Stimulated activated CD4-positive, alpha-beta T cell treated with anti-CD3 and anti-CD28 coated beads, Interleukin-4, amount 100 ng/mL, for 1 hour (primary cell): ENCODE data around the gene CCDC88C.
"Not testable (repeated sequence)": the region's sequence is repeated elsewhere in the genome, so short reads cannot be mapped to it uniquely, and the experiment has no call there.

Experiments
- DNase-seq: peaks from one replicate; pipeline ENCODE4 v3.0.0-alpha.2; 2020

Gene CCDC88C

DNA sequence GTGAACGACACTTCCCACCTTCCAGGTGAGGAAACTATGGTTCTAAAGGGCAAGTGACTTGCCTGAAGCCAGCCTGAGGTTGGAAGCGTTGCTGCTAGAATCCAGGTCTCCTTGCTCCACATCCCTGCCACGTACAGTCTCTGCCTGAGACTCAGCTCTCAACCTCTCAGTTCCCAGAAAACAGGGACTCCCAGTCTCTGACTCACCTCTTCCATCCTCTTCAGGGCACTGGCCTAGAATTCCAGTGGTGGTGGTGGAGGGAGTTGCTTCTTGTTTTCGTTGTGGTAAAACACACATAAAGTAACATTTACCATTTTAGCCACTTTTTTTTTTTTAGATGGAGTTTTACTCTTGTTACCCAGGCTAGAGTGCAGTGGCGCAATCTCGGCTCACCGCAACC, 180.4 kb downstream of the CCDC88C start:
- no peak for DNase-seq

DNA sequence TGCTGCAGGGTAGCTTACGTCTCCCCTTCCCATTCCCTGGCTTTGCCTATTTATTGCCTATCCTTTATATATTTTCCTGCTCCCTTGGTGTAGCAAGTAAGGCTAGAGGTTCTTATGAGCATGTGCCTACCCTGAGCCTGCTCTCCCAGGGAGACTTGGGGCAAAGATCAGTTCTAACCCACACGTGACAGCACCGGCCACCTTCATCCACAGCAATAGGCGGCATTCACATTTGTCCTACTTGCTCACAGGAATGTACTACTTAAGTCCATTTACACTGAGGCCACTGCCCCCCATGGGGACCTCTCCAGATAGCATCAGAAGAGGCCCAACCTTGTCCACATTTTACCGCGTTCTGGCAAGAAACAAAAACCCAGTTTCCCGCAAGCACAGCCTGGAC, 181.8 kb downstream of the CCDC88C start:
- no peak for DNase-seq

GRCh38 chr14:91234791-91235114, 182.9 kb downstream of the CCDC88C start:
- no peak for DNase-seq

- no peak for DNase-seq
Measured at GRCh38 chr14:91233936-91234790, 183.5 kb downstream of the CCDC88C start.

DNA sequence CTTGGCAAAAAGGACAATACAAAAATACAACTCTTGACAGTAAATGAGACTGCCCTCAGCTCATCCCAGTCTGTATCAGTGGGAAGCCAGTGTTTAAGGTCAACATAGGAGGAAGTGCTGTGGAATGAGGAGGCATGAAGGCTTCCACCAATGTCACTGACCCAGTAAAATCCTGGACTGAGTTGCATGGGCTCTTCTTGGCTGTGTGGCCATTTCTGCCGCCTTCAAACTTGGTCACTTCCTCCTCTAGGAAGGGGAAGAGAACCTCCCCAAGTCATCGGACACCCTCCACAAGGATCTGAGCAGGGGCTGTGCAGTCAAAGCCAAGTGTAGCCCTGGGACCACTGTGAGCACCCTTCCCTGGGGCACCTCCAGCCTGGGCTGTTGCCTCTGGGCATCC, 185.0 kb downstream of the CCDC88C start:
- DNase-seq = no peak

DNA sequence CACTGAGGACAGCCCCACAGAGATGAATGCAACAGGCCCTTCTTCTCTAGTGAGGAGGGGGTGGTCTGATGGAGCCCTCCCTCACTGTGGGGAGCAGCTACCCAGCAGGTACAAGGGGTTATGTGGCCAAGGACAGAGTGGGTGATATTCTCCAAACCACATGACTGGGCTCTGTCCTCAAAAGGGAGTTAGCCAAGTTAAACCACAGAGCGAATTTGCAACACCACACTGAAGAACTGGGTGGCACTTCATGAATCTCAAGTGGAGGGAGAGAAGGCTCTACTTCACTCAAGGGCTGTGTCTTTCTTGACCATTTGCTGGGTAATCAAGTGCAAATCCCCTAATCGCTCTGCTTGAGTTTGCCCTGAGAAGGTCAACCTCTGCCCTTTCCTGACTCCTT, 185.6 kb downstream of the CCDC88C start:
- no peak for DNase-seq

DNA sequence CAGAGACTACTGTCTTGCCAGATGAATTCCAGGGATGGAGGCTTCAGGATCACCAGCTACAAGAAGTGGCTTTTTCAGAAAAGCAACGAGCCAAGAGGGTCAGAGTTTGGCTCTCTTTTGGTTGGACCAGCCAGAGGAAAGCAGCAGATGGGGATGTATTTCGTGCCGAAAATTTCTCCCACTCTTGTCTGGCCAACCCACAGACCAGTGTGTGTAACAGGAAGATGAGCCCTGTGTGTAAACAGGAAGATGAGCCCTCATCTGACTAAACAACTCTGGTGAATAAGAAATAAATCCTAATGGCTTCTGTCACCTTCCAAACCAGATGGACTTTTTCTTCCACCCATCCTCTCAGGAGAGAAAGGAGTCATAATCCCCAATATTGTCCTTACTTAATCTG, 186.2 kb downstream of the CCDC88C start:
- no peak for DNase-seq

DNA sequence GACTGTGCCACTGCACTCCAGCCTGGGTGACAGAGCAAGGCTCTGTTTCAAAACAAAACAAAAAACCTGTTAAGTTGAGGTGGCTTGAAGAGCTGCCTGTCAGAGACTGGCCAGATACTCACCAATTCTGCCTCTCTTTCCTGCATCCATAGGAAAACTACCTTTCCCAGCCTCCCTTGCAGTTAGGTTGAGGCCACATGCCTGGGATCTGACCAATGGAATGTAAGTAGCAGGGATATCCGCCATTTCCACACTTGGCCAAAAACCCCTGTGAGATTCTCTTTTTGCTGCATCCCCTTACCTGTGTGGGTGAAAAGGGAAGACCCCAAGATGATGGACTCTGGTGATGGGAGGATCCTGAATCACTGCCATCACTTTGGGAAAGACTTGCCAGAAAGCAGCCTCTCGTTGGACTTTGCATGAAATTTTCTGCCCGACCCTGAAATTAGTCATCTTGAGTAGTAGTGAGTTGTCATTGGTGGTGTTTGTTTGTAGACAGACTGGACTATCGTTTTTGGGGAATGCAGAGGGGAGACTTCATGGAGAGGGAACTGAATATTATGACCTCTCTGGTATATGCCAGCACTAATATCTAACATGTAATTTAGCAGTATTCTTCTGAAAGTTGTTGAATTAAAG, 187.1 kb downstream of the CCDC88C start:
- DNase-seq = no peak

- peak; percentile 52 for DNase-seq
Measured at GRCh38 chr14:91229743-91230200, 187.8 kb downstream of the CCDC88C start.

DNA sequence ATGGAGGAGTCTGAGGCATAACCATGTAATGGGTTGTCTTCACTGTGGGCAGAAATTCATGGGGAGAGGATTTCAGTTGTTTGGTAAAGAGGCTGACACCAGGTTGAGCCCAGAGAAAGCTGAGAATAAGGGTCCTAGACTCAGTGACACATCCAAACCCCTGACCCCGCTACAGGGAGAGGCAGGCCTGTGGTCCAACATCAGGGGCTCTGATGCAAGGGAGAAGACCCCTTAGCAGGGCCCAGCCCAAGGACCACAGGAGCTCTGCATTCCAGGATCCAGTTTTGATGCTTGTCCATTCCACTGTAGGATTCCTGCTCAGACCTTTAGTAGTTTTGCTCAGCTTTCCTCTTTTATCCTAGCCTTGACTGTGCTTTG, 188.6 kb downstream of the CCDC88C start:
- DNase-seq = no peak

GRCh38 chr14:91228112-91229004, 189.3 kb downstream of the CCDC88C start:
- peak; percentile 84 for DNase-seq

DNA sequence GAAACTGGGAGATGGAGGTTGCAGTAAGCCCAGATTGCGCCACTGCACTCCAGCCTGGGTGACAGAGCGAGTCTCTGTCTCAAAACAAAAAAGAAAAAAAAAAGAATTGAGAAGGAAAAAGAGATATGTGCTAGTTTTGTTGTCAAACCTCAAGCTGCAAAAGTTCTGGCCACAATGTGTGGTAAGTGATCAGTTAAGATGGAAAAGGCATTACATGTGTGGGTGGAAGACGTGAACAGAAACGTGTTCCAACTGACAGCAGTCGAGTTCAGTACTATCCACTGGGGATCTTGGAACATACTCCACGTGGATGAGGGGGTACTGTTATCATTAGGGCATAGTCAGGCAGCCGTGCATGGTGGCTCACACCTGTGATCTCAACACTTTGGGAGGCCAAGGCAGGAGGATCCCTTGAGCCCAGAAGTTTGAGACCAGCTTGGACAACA, 190.4 kb downstream of the CCDC88C start:
- DNase-seq = no peak

DNA sequence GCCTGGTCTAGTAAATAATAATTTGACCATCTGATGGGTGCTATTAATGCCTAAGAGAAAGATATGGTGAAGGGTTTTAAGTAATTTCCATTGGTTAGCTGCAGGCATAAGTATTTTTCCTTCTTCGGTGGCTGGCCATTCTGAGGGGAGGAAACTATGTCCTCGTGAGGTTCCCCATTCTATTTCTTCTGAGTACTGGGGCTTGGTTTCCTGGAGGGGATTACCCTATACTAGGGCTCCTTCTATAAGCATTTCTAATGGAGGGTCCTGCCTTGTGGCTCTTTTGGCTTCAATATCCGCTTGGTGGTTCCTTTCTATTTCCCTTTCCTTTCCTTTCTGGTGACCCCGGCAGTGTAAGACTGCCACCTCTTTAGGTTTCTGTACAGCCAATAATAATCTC, 191.3 kb downstream of the CCDC88C start:
- not testable (repeated sequence) for DNase-seq

DNA sequence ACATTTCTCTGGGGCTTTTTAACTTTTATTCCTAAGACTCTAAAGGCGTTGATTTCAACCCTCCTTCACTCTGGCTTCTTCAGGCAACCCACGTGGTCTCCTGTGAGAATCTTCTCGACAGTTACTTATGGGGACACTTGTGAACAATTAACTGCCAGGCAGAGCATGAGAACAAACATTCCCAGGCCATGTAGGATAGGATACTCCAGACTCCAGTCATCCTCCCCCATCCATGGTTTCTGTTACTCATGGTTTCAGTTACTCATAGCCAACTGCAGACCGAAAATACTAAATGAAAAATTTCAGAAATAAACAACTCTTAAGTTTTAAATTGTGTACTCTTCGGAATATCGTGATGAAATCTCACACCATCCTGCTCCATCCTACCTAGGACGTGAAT, 192.6 kb downstream of the CCDC88C start:
- DNase-seq = no peak

DNA sequence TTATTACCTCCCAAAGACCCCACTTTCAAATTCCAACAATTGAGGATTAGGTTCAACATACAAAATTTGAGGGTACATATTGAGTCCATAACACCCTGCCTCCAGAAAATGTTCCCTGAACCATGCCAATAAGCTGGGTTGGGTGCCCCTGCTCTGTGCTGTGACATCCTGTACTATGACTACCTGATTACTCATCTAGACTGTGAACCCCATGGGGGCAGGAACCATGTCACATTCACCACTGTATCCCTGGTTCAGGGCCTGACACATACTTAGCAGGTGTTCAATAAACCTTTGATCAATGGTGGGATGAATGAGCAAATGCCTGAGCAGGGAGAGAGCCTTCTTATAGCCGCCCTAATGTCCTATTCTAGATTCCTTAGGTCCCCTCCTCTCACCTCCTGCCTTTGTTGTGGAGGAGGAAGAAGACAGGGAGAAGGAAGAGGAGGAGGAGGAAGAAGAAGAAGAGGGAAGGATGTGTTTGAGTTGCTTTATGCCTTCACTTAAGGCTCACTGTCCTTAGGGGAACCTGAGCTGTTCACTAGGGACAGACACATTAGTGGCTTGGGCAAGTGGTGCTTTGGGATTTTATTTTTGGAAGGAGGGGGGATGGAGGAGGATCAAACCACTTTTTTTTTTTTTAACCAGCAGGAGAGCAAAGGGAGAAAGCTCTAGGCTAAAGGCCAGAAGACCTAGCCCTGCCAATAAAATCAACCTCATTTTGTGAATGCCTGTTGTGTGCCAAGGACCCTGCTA, 194.4 kb downstream of the CCDC88C start:
- no peak for DNase-seq
